Neutrophil (primary cell): ENCODE data around the gene ATXN2.
A peak's percentile ranks its signal among the peaks of the same experiment; 100 is the strongest.
"Not testable (repeated sequence)": the region's sequence is repeated elsewhere in the genome, so short reads cannot be mapped to it uniquely, and the experiment has no call there.

ENCODE experiments used
- H3K27ac ChIP-seq: fragments of 200-600 bp; sonication (generic); 2 replicates; pipeline ENCODE4 v1.5.1; 2016; ENCODE audit warnings: mild to moderate bottlenecking, moderate library complexity
- H3K27me3 ChIP-seq: fragments of 200-600 bp; sonication (generic); 2 replicates; pipeline ENCODE4 v1.6.0; 2016; ENCODE audit warnings: mild to moderate bottlenecking
- H3K36me3 ChIP-seq: fragments of 200-600 bp; sonication (generic); 2 replicates; pipeline ENCODE4 v1.5.1; 2017
- H3K4me1 ChIP-seq, 2 experiments: fragments of 200-600 bp in 1 of 2; sonication (generic) in 1 of 2; 1 replicate in 1 of 2; 2 replicates in 1 of 2; pipeline versions ENCODE4 v1.5.1 to v1.6.1; 2013 to 2016; ENCODE audit warnings: low read depth in 1 of 2, low read length in 1 of 2, mild to moderate bottlenecking in 1 of 2, moderate library complexity in 1 of 2; ENCODE audit not compliant: control insufficient read depth in 1 of 2, insufficient read depth in 1 of 2
- H3K4me3 ChIP-seq, 2 experiments: fragments of 200-600 bp in 1 of 2; sonication (generic) in 1 of 2; 1 replicate in 1 of 2; 2 replicates in 1 of 2; pipeline ENCODE4 v1.5.1; 2013 to 2016; ENCODE audit warnings: low read depth in 1 of 2, low read length in 1 of 2, mild to moderate bottlenecking in 1 of 2, moderate library complexity in 1 of 2
- H3K9me3 ChIP-seq: fragments of 200-600 bp; sonication (generic); 2 replicates; pipeline ENCODE4 v1.5.1; 2016
- TF ChIP-seq, protein P1 (sequence below): fragments of 200-600 bp; sonication (generic); IDR thresholded peaks from 2 replicates; pipeline ENCODE4 v1.5.1; 2016; ENCODE audit warnings: antibody characterized with exemption

ATXN2 gene

GRCh38 chr12:111597831-111598636 lies 1.1 kb downstream of the ATXN2 start:
- H3K9me3 ChIP-seq, result no peaks in the 10 kb centered on the region
- TF ChIP-seq, protein P1, sequence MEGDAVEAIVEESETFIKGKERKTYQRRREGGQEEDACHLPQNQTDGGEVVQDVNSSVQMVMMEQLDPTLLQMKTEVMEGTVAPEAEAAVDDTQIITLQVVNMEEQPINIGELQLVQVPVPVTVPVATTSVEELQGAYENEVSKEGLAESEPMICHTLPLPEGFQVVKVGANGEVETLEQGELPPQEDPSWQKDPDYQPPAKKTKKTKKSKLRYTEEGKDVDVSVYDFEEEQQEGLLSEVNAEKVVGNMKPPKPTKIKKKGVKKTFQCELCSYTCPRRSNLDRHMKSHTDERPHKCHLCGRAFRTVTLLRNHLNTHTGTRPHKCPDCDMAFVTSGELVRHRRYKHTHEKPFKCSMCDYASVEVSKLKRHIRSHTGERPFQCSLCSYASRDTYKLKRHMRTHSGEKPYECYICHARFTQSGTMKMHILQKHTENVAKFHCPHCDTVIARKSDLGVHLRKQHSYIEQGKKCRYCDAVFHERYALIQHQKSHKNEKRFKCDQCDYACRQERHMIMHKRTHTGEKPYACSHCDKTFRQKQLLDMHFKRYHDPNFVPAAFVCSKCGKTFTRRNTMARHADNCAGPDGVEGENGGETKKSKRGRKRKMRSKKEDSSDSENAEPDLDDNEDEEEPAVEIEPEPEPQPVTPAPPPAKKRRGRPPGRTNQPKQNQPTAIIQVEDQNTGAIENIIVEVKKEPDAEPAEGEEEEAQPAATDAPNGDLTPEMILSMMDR, result no peak
- peaks cover 21 to 26% of the 10 kb centered on the region in 2 experiments for H3K4me1 ChIP-seq
- no peaks in the 10 kb centered on the region for H3K27me3 ChIP-seq
- H3K4me3 ChIP-seq, result peak overlapping the region; percentile 85 to 92
- no peaks in the 10 kb centered on the region for H3K36me3 ChIP-seq
- peak overlapping the region; percentile 92 for H3K27ac ChIP-seq

DNA sequence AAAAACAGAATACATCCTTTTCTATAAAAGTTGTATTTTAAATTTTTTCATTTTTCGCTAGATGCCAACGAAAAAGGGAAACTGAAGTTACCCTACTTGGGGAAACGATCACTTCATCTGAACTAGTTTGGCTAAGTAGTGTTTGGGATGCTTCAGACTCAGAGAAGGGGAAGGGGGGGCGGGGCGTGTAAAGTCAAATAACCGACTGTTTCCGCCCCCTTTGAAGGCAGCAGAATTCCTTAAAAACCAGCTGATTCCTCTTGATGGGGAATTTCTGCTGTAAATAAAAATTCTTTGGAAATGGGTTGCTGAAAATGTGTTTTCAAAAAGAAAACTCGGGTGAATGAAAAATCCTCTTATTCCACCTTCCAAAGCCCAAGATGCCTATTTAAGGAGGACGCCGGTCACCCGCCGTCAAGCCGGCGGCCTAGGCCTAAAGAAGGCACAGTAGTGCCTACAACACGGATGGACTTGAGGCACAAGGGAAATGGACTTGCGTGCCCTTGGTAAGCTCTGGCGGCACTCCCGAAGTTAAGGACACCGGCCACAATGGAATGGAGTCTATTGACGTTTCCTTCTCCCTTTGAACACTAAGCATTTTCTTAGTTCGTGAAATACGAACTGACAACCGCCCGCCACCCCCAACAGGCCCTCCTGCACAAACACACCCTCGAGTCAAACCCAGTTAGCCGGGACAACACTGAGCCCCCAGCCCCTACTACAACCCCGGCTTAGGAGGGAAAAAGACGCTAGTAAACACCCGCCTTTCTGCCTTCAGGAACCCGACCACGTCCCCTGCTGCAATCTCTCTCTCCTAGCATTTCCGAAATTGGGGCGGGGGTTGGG lies 1.9 kb downstream of the ATXN2 start:
- H3K27ac ChIP-seq, result peak overlapping the region; percentile 92
- peaks cover 21 to 26% of the 10 kb centered on the region in 2 experiments for H3K4me1 ChIP-seq
- TF ChIP-seq, protein P1, result no peak

GRCh38 chr12:111595341-111595835 lies 3.7 kb downstream of the ATXN2 start:
- not testable (repeated sequence) for H3K9me3 ChIP-seq, H3K27me3 ChIP-seq, H3K4me3 ChIP-seq, H3K27ac ChIP-seq, H3K36me3 ChIP-seq
- H3K4me1 ChIP-seq, result peaks cover 21 to 25% of the 10 kb centered on the region in 2 experiments

More for the DNA sequence above, 1.9 kb downstream of the ATXN2 start:
- Histone ChIP-seq H3K27me3 (no peaks in the 10 kb centered on the region), H3K36me3 (no peaks in the 10 kb centered on the region), H3K9me3 (no peaks in the 10 kb centered on the region), H3K4me3 (peak overlapping the region; percentile 85 to 92)

DNA sequence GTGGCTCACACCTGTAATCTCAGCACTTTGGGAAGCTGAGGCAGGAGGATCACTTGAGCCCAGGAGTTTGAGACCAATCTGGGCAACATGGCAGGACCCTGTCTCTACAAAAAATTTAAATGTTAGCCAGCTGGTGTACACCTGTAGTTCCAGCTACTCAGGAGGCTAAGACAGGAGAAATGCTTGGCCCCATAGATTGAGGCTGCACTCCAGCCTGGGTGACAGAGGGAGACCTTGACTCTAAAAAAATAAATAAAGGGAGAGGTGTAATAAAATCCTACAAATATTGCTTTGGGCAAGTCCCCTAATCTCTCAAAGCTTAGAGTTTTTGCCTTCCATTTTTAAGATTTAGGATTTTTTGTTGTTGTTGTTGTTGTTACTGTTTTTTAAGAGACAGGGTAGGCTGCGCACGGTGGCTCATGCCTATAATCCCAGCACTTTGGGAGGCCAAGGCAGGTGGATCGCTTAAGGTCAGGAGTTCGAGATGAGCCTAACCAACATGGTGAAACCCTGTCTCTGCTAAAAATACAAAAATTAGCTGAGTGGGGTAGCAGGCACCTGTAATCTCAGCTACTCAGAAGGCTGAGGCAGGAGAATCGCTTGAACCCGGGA lies 7.6 kb downstream of the ATXN2 start:
- not testable (repeated sequence) for H3K27me3 ChIP-seq, H3K4me3 ChIP-seq, H3K4me1 ChIP-seq, H3K36me3 ChIP-seq, H3K9me3 ChIP-seq, H3K27ac ChIP-seq

GRCh38 chr12:111590552-111590951 lies 8.6 kb downstream of the ATXN2 start:
- H3K27me3 ChIP-seq, result no peaks in the 10 kb centered on the region
- TF ChIP-seq, protein P1, result no peak
- H3K27ac ChIP-seq, result no peak overlapping the region
- no peaks in the 10 kb centered on the region for H3K4me1 ChIP-seq
- no peaks in the 10 kb centered on the region for H3K36me3 ChIP-seq
- H3K9me3 ChIP-seq, result no peaks in the 10 kb centered on the region
- H3K4me3 ChIP-seq, result no peak overlapping the region

GRCh38 chr12:111589601-111590000 lies 9.5 kb downstream of the ATXN2 start:
- no peaks in the 10 kb centered on the region for H3K27me3 ChIP-seq
- no peaks in the 10 kb centered on the region for H3K4me1 ChIP-seq

More at GRCh38 chr12:111589601-111590000, 9.5 kb downstream of the ATXN2 start:
- TF ChIP-seq, protein P1, result no peak
- no peak overlapping the region for H3K4me3 ChIP-seq
- no peaks in the 10 kb centered on the region for H3K36me3 ChIP-seq
- no peak overlapping the region for H3K27ac ChIP-seq
- H3K9me3 ChIP-seq, result no peaks in the 10 kb centered on the region
